OCI-LY1 (cell line): ENCODE results near the gene SPOCK1.

Experiments
- EZH2 ChIP-seq: fragments of 200-600 bp; sonication (generic), shearing (Covaris generic); IDR thresholded peaks from 2 replicates; pipeline ENCODE4 v1.8.0; 2017; ENCODE audit warnings: borderline replicate concordance, mixed run types, mild to moderate bottlenecking, antibody characterized with exemption, low read length, moderate library complexity, mixed read lengths
- TF ChIP-seq, protein P1 (sequence below): fragments of 200-600 bp; sonication (generic), shearing (Covaris generic); IDR thresholded peaks from 2 replicates; pipeline ENCODE4 v1.5.1; 2017; ENCODE audit warnings: mild to moderate bottlenecking, antibody characterized with exemption, low read length, moderate library complexity, mixed read lengths

DNA sequence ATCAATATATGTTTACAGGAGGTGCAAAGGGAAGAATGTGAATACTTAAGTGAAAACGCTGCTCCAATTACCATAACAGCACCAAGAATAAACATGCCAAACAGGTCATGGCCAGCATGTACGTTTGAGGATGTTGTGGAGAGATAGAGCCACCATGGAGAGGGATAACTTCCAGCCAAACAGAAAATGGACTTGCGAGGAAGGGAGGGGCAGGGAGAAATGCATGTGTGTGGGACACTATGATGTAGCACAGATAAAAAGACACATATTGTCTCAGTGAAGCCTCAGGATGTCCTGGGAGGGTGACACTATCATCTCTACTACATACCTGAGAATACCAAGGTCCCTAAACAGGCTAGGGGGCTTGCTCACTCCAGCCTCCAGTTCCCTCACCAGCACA, 488.9 kb downstream of the SPOCK1 start:
- TF ChIP-seq, protein P1, sequence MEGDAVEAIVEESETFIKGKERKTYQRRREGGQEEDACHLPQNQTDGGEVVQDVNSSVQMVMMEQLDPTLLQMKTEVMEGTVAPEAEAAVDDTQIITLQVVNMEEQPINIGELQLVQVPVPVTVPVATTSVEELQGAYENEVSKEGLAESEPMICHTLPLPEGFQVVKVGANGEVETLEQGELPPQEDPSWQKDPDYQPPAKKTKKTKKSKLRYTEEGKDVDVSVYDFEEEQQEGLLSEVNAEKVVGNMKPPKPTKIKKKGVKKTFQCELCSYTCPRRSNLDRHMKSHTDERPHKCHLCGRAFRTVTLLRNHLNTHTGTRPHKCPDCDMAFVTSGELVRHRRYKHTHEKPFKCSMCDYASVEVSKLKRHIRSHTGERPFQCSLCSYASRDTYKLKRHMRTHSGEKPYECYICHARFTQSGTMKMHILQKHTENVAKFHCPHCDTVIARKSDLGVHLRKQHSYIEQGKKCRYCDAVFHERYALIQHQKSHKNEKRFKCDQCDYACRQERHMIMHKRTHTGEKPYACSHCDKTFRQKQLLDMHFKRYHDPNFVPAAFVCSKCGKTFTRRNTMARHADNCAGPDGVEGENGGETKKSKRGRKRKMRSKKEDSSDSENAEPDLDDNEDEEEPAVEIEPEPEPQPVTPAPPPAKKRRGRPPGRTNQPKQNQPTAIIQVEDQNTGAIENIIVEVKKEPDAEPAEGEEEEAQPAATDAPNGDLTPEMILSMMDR: no peak
- TF ChIP-seq EZH2: no peak
